GM21825 (cell line): ENCODE results near the gene GALNTL6.
"Not testable (repeated sequence)": the region's sequence is repeated elsewhere in the genome, so short reads cannot be mapped to it uniquely, and the experiment has no call there.

Experiments used
- ATAC-seq: cut with Tn5 transposase; IDR thresholded peaks from one replicate; pipeline ENCODE4 v1.9.1; 2021; ENCODE audit warnings: mild to moderate bottlenecking, moderate library complexity; ENCODE audit not compliant: unreplicated experiment

Gene GALNTL6

GRCh38 chr4:172895699-172896098 is 1082.5 kb downstream of the GALNTL6 start:
- ATAC-seq, result no peak

GRCh38 chr4:172897046-172897445 is 1083.8 kb downstream of the GALNTL6 start:
- no peak for ATAC-seq

- ATAC-seq, result no peak
Measured at GRCh38 chr4:172898715-172899114, 1085.5 kb downstream of the GALNTL6 start.

GRCh38 chr4:172899861-172900260 is 1086.7 kb downstream of the GALNTL6 start:
- no peak for ATAC-seq

GRCh38 chr4:172900900-172901299 is 1087.7 kb downstream of the GALNTL6 start:
- no peak for ATAC-seq

GRCh38 chr4:172912468-172912867 is 1099.3 kb downstream of the GALNTL6 start:
- ATAC-seq, result not testable (repeated sequence)

GRCh38 chr4:172917403-172917802 is 1104.2 kb downstream of the GALNTL6 start:
- not testable (repeated sequence) for ATAC-seq

- no peak for ATAC-seq
Measured at GRCh38 chr4:172919269-172919668, 1106.1 kb downstream of the GALNTL6 start.

GRCh38 chr4:172927096-172927814 is 1114.1 kb downstream of the GALNTL6 start:
- ATAC-seq, result no peak

GRCh38 chr4:172928347-172928746 is 1115.1 kb downstream of the GALNTL6 start:
- no peak for ATAC-seq

- no peak for ATAC-seq
Measured at GRCh38 chr4:172938072-172938829, 1125.0 kb downstream of the GALNTL6 start.

GRCh38 chr4:172938870-172939269 is 1125.7 kb downstream of the GALNTL6 start:
- no peak for ATAC-seq

GRCh38 chr4:172942840-172943239 is 1129.6 kb downstream of the GALNTL6 start:
- ATAC-seq, result no peak

- ATAC-seq, result no peak
Measured at GRCh38 chr4:172945611-172946010, 1132.4 kb downstream of the GALNTL6 start.

GRCh38 chr4:172946503-172946902 is 1133.3 kb downstream of the GALNTL6 start:
- no peak for ATAC-seq

GRCh38 chr4:172947594-172947993 is 1134.4 kb downstream of the GALNTL6 start:
- no peak for ATAC-seq

- ATAC-seq, result no peak
Measured at GRCh38 chr4:172950990-172951389, 1137.8 kb downstream of the GALNTL6 start.

- ATAC-seq, result no peak
Measured at GRCh38 chr4:172951679-172952451, 1138.7 kb downstream of the GALNTL6 start.

GRCh38 chr4:172953896-172954568 is 1140.8 kb downstream of the GALNTL6 start:
- no peak for ATAC-seq

GRCh38 chr4:172956340-172956739 is 1143.1 kb downstream of the GALNTL6 start:
- not testable (repeated sequence) for ATAC-seq

- no peak for ATAC-seq
Measured at GRCh38 chr4:172957216-172957615, 1144.0 kb downstream of the GALNTL6 start.
